GM19455 (cell line): Measurements from ENCODE around the gene PKD1.
"Not testable (repeated sequence)": the region's sequence is repeated elsewhere in the genome, so short reads cannot be mapped to it uniquely, and the experiment has no call there.

ENCODE experiments used
- ATAC-seq: cut with Tn5 transposase; IDR thresholded peaks from one replicate; pipeline ENCODE4 v1.9.1; 2021; ENCODE audit not compliant: unreplicated experiment

The PKD1 gene

GRCh38 chr16:2110332-2111008 is 25.2 kb downstream of the PKD1 start:
- ATAC-seq: not testable (repeated sequence)

- ATAC-seq: not testable (repeated sequence)
These were observed 25.8 kb downstream of the PKD1 start for GRCh38 chr16:2109872-2110271.

DNA sequence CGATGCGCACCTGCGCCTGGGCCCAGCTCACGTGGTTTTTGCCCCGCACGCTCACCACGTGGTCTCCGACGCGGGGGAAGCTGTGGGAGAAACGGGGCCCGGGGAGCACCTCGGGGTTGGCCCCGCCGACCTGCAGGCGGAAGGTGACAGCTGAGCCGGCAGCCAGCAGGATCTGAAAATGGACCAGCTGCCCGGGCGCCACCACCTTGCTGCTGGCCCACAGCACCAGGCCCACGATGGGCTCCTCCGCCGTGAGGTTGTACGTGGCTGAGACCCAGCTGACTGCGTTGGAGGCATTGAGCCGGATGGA is 26.5 kb downstream of the PKD1 start:
- ATAC-seq: not testable (repeated sequence)

DNA sequence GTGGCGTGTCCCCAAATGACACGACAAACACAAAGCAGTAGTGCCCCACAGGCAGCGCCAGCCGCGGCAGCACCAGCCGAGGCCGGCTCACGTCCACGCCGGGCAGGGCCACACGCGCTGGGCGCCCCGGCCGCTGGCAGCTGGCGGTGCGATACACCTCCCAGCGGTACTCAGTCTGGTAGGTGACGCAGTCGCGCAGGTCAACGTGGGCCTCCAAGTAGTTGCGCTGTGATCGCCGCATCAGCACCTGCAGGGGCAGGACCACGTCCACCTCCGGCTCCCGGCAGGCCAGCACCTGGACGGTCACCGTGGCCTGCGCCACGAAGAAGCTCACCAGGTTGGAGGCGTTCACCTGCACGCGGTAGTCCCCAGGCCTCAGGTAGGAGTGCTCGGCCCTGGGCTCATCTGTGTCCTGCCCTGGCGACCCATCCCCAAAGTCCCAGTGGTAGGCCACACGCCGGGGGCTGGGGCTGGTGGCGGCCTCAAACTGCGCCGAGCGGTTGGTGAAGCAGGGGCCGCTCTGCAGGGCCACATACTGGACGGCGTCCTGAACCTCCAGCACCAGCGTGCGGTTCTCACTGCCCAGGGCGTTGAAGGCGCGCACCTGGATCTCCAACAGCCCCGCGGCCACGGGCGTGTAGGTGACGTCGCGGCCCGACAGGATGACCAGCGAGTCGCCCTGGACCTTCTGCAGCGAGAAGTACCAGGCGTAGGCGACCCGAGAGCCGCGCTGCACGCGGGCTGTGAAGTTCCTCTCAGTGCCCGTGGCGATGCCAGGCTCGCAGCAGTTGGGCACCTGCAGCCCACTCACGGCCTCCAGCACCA is 27.0 kb downstream of the PKD1 start:
- ATAC-seq: not testable (repeated sequence)

DNA sequence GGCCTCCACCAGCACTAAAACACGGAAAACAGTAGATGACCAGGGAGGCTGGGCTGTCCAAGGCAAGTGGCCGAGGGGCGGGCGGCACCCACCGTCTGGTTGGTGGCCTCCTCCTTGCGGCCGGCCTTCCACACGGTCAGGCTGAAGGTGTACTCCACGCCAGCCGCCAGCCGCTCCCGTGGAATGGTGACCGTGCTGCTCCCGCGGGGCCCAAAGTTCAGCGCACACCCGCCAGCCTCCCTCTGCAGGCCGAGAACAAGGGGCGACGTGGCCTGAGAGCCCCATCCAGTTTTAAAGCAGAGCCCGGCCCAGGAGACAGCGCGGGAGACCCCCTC is 27.9 kb downstream of the PKD1 start:
- ATAC-seq: not testable (repeated sequence)

- not testable (repeated sequence) for ATAC-seq
These were observed 28.4 kb downstream of the PKD1 start for GRCh38 chr16:2107121-2107790.

GRCh38 chr16:2106211-2106610 is 29.5 kb downstream of the PKD1 start:
- not testable (repeated sequence) for ATAC-seq

- ATAC-seq: not testable (repeated sequence)
These were observed 29.9 kb downstream of the PKD1 start for GRCh38 chr16:2105769-2106168.

GRCh38 chr16:2105291-2105690 is 30.4 kb downstream of the PKD1 start:
- ATAC-seq: not testable (repeated sequence)

DNA sequence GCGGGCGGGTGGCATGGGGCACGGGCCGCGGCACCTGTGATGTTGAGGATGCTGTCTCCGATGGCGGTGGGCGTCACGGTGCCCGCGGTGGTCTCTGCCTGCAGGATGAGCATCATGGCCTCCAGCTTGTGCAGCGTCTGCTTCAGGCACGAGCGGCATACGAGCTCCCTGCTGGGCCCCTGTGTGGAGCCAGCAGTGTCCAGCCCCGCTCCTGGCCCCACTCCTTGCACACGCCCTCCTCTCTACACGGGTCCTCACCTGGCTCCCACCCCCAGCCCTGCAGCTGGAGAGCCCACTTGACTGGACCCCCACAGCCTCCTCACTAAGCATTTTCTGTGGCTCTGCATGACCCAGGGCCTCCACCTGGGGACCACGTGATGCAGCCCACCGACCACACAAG is 31.2 kb downstream of the PKD1 start:
- ATAC-seq: not testable (repeated sequence)

DNA sequence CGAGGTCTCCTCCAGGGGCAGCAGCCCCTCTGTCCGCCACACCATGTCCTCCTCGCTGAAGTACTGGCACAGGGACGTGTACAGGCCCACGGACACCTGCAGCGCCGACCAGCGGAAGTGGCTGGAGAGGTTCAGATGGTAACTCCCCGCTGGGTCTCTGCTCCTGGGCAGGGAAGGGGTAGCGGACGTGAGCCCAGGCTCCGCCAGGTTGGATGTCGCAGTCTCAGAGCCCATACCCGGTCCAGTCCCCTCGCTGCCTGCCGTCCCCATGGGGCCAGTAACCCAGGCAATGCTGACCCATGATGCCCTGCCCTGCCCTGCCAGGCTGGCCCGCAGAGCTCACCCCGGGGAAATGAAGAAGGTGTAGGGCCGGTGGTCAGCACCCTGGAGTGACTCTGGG is 33.2 kb downstream of the PKD1 start:
- ATAC-seq: no peak

- not testable (repeated sequence) for ATAC-seq
These were observed 34.1 kb downstream of the PKD1 start for GRCh38 chr16:2101581-2101980.

- ATAC-seq: not testable (repeated sequence)
These were observed 38.0 kb downstream of the PKD1 start for GRCh38 chr16:2097689-2098088.

DNA sequence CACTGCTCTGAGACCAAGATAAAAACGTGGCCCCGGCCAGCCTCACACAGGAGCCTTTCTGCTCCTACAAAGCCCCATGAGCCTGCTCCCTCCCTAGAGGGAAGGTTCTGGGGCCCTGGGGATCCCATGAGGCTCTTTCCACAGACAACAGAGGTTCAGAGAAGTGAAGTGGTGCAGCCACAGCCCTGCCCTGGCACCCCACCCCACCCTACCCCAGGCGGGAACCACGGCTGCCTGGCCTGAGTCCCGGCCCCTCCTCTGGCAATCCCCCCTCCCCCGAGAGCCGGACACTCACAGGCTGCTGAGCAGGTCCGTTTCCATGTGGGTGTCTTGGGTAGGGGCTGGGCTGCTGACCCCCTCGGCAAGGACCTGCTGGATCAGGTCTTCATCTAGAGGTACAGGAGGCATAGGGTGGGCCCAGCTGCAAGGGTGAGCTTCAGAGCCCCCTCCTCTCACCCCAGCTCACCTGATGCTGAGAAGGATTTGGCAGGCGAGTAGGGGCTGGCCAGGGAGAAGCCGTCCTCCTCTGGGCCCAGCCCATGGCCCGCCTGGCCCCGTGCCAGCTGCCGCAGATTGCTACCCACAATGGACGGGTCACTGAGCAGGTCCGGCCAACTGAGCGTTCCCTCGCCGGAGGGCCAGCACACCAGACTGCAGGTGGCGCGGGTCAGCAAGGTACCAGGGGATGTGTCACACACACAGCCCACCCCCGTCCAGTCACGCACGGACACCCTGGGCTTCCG is 38.7 kb downstream of the PKD1 start:
- no peak for ATAC-seq

- no peak for ATAC-seq
These were observed 39.6 kb downstream of the PKD1 start for GRCh38 chr16:2095918-2096582.

- no peak for ATAC-seq
These were observed 40.3 kb downstream of the PKD1 start for GRCh38 chr16:2095315-2095853.

DNA sequence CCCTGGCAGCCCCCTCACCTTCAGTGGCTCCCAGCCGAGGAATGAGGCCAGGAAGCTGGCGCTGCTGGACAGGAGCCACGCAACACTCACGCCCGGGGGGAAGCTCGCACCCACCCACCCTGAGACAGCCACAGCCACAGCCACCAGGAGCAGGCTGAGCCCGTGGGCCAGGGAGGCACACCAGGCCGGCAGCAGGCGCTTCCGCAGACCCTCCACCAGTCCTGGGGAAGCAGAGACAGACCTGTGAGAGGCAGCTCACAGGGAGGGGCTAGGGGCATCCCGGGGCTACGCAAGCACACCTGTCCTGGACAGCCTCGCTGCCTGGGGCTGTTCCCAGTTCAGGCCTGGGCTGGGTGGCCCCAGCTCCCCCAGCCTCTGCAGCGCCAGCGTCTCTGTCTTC is 41.9 kb downstream of the PKD1 start:
- no peak for ATAC-seq

DNA sequence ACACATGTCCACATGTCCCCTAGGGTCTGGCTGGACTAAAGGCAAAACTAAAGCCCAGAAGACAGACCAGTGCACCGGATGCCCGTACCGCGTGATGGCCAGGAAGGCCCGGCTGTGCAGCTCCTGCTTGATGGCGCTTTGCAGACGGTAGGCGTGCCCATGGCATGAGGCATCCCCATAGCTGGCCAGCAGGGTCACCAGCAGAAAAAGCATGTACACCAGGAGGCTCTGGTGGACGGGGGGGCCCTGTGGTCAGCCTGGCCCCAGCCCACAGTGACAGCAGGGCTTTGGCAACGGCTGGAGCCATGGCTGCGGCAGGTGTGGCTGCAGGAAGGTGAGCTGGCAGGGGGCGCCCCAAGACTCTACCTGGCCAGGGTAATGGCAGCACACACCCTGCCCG is 42.8 kb downstream of the PKD1 start:
- no peak for ATAC-seq

DNA sequence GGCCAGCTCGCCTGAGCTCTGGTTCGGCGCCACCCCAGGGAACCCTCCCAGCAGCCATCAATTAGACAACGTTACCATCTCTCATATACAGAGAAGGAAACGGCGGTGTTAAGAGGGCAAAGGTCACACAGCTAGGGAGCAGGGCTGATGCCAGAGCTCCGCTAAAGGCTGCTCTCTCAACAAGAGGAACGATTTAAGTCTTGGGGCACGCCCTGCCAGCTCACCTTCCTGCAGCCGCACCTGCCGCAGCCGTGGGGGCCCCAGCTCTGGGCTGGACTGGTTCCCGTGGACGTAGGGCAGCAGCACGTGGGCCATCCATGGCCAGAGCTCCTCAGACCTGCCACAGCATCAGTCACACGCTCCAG is 43.5 kb downstream of the PKD1 start:
- ATAC-seq: no peak

DNA sequence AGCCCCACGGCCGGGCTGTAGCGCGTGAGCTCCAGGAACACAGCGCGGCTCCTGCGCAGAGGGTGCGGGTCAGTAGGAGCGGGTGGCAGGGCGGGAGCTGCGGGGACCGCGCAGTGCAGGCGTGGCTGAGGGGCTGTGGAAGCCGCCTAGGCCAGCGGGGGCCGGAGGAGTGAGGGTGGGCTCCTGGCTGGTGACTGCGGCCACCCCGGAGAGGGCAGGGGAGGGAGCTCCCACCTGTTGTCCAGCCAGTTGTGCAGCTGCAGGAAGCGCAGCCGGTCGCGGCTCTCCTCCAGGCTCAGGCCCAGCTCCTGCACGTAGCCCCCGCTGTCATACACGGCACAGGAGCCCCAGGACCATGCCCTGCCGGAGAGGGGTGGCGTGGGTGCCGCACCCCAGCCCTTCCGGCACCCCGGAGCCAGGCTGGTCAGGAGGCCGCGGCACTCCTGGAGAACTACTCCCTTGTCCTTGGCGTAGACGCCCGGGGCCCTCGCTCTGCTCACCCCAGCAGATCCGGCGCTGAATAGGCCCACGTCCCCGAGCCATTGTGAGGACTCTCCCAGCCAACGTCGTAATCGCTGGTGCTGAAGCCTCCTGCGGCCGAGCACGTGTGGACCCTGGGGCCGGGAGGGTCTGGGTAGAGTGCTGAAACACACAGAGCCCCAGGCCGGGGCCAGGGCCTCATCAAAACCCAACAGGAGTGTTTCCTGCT is 44.0 kb downstream of the PKD1 start:
- ATAC-seq: no peak
